ENCODE data around the gene TMEM41B.
"Not testable (repeated sequence)": the region's sequence is repeated elsewhere in the genome, so short reads cannot be mapped to it uniquely, and the experiment has no call there.

The TMEM41B gene

DNA sequence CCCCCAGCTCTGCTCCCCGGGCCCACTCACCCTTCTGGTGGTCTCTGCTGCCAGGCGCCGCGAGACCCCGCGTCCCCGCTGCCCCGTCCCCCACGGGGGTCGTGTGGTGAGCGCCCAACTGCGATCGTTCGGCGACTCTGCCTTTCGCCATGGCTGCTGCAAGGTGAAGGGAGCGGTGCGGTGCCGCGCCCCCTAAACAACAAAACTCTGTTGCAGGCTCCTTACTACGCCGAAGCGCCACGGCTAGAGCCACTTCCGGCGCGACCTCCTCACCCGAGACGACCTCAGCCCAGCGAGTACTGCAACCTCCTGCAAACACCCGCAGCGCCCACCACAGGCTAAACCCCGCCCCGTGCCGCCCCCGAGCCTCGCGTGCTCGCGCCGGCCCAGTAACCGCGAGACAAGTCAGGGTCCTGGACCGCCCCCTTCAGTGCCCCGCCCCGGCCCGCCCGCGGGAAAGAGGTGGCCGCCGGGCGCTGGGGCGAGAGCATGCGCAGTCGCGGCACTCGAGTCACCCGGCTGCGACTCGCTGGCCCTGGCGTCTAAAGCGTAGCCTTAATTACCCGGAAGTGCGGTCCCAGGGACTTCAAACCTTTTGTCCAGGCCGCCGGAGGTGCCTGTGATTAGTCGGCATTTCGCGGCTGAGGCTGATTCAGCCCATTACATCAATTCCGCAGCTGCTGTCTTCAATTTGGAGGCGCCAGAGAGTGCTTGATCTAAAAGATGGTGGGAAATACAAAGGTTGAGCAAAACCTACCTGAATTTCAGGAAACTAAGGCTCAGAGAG, at the start of gene TMEM41B:
Gene TMEM41B (minus strand): TSS at position 303 of the 787 bp plus-strand sequence. CDS start 152 bp downstream, at position 151.
- peak; percentile 97 for DNase-seq (ENCODE audit: low spot score)

- DNase-seq (ENCODE audit: low spot score): no peak
These were observed 48.0 kb upstream of the TMEM41B start for GRCh38 chr11:9362393-9362863.

GRCh38 chr11:9360862-9361622, 46.6 kb upstream of the TMEM41B start:
- not testable (repeated sequence) for DNase-seq (ENCODE audit: low spot score)

DNA sequence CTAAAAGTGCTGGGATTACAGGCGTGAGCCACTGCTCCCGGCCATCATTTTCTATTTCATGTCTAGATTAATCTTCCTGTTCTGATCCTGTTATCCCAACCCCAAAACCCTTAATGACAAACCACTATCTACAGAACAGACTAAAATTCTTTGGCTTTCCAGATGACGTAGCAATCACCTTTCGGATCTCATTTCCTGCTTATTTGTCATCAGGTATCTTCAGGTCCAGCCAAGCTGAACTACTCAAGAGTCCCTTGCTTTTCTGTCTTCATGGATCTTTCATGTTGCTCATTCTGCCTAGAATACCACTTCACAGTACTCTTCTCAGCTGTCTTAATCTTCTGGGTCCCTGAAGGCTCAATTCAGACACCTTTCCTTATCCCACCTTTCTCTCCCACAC, 42.6 kb upstream of the TMEM41B start:
- no peak for DNase-seq (ENCODE audit: low spot score)

GRCh38 chr11:9351321-9351881, 37.0 kb upstream of the TMEM41B start:
- no peak for DNase-seq (ENCODE audit: low spot score)

- not testable (repeated sequence) for DNase-seq (ENCODE audit: low spot score)
These were observed 33.4 kb upstream of the TMEM41B start for GRCh38 chr11:9347779-9348178.

- DNase-seq (ENCODE audit: low spot score): no peak
These were observed 32.7 kb upstream of the TMEM41B start for GRCh38 chr11:9347100-9347499.

DNA sequence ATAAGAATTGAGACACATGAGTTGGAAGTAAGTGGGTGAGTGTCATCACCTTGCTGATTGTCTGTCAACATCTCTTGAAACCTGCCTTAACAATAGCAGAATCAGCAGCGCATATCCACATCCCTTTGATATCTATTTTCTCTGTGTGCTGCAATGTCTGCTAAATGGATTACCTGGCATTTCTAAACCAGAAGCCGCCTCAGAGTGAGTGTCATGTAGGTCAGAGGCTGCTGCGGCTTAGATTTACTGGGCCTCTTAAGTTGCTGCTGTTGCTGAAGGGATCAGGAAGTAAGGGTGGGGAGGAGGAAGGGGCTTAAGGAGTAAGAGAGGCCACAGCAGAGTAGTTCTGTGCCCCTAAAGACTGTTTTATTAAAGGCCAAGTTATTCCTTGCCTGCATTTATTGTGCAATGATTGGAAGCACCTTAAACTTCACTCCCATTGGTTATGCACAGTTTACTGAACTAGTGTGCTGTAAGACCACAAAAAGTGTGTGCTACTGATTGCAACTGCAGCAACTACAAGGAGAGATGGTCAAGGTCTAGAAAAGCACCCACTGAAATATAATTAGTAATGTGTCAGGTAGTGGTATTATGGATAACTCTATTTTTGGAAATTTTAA, 29.8 kb upstream of the TMEM41B start:
- DNase-seq (ENCODE audit: low spot score): no peak

- no peak for DNase-seq (ENCODE audit: low spot score)
These were observed 27.3 kb upstream of the TMEM41B start for GRCh38 chr11:9341638-9342178.

- no peak for DNase-seq (ENCODE audit: low spot score)
These were observed 18.3 kb upstream of the TMEM41B start for GRCh38 chr11:9332655-9333054.

DNA sequence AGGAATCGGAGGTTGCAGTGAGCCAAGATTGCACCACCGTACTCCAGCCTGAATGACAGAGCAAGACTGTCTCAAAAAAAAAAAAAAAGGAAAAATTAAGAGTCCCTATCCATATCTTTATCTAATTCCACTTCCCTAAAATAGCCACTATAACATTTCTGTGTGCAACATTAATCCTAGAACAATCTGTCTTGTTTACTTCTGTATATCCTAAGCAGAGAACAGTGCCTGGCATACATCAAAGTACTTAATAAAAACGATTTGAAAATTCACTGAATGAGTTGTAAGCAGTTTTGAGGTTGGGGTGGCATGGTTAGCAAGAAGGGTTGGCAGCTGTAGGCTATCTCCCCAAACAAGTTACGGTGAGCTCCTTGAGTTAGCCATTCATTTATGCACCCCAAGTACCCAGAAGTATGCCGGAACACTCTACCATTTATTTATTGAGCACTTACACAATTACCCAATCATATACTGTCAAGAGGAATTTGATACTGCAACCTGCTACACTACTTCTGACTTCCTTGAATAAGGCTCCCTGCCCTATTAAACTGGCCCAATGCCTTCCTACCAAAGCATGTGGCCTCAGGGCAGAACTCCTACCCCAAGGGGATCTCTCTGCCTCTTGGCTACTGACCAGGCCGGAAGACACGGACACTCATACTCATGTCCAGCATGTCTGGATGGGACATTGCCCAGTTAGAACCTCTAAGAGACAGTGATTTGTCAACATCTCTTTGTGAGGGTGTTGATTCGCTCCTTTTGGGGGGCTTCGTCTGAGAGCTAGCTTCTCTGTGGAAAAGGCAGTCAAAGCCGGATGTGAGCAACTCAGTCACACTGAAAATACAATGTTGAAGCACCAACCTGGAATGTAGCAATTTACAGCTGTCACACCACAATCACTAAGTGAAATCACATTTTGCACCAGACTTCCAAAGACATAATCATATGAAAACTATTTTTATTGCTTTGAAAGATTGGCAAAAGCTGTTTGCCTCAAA, 16.3 kb upstream of the TMEM41B start:
- no peak for DNase-seq (ENCODE audit: low spot score)

GRCh38 chr11:9320047-9320446, 5.7 kb upstream of the TMEM41B start:
- DNase-seq (ENCODE audit: low spot score): no peak

- DNase-seq (ENCODE audit: low spot score): not testable (repeated sequence)
These were observed 5.1 kb upstream of the TMEM41B start for GRCh38 chr11:9319377-9320001.

DNA sequence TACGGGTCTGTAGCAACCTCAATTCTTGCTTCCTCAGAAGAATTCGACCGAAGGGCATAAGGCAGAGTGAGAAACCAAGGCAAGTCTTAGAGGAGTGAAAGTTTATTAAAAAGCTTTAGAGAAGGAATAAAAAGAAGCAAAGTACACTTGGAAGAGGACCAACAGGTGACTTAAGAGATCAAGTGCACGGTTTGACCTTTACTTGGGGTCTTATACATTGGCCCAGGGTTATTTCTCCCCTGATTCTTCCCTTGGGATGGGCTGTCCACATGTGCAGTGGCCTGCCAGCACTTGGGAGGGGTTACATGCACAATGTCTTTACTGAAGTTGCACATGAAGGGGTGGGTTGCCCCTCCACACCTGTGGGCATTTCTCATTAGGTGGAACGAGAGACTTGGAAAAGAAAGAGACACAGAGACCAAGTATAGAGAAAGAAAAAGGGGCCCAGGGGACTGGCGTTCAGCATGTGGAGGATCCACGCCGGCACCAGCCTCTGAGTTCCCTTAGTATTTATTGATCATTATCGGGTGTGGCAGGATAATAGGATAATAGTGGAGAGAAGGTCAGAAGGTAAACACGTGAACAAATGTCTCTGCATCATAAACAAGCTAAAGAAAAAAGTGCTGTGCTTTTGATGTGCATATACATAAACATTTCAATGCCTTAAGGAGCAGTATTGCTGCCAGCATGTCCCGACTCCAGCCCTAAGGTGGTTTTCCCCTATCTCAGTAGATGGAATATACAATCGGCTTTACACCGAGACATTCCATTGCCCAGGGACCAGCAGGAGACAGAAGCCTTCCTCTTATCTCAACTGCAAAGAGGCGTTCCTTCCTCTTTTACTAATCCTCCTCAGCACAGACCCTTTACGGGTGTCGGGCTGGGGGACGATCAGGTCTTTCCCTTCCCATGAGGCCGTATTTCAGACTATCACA, 4.3 kb upstream of the TMEM41B start:
- DNase-seq (ENCODE audit: low spot score): not testable (repeated sequence)

- DNase-seq (ENCODE audit: low spot score): no peak
These were observed 1.9 kb upstream of the TMEM41B start for GRCh38 chr11:9316334-9316733.

GRCh38 chr11:9315078-9315688, 790 bp upstream of the TMEM41B start:
- DNase-seq (ENCODE audit: low spot score): no peak

DNA sequence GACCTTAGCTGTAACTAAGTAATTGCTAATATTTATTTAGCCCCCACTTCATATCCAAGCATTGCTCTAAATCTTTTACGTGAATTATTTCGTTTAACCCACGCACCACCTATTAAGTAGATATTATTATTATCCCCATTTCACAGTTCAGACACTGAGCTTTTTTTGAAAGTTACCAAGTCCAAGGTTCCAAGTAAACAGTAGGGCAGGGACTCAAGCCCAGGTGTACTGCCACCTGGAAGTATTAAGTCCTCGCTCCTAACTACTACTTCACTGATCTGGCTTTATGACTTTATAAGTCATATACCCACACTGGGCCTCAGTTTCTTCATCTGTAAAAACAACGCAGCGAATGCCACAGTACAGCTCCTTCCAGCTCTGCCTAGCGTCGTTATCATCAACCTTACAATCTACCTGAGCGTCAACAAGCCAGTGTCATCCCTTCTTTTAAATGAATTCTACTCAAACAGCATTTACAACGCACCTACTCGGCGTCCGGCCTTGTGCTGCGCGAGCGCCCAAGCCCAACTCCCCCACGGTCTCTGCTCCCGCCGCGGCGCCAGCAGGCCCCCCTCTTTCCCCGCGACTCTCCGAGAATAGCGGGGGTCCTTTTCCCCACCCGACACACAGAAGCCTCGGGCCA, 624 bp downstream of the TMEM41B start:
- peak; percentile 33 for DNase-seq (ENCODE audit: low spot score)

GRCh38 chr11:9310485-9311090, 3.8 kb downstream of the TMEM41B start:
- no peak for DNase-seq (ENCODE audit: low spot score)

Measured in pons (tissue), 1 donor.